G401.6 (cell line): ENCODE results near the gene CBR1.

Experiments
- FAIRE-seq: peaks from 2 replicates; lab custom pipeline; 2012; peaks lifted over from hg19 to GRCh38; lab: Jason Lieb, UNC

Gene CBR1

GRCh38 chr21:36117286-36117741 lies 47.5 kb downstream of the CBR1 start:
- no peak for FAIRE-seq

- no peak for FAIRE-seq
Measured at GRCh38 chr21:36120304-36120888, 50.6 kb downstream of the CBR1 start.
